ENCODE measurements around the gene PKD2. TPM values are rescaled to one million over a fixed set of nuclear protein-coding genes. Genes with fewer than 3 reads are reported as not detected.

Gene PKD2
- polyA plus RNA-seq, 1 donor from 2014 or later: 54.8 TPM

DNA sequence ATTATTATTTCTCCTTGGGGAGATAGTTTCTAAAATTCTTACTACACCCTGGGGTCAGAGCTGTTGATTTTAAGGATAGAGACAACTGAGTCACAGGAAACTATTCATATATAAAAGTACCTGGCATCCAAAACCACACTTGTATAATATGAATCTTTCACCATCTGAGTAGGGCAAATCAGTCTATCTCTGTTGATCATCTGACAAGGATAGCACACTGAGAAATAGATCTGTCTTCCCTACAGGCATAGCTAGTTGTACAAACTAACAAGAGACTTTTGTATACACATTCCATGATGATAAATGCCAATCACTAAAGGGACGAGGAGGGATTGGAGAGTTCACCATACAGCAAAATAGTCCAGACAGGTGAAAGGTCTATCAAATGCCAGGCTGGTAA, 30.0 kb downstream of the PKD2 start:
- no peak overlapping the region for H2AFZ ChIP-seq (ENCODE audit: low read depth, low read length)
- H3K36me3 ChIP-seq (ENCODE audit: insufficient read depth, low read length): peaks cover 18% of the 10 kb centered on the region
- H3K79me2 ChIP-seq (replicated peaks; ENCODE audit: insufficient read depth, low read length): no peaks in the 10 kb centered on the region
- no peaks in the 10 kb centered on the region for H3K9me2 ChIP-seq (ENCODE audit: insufficient read depth, low read length)
- H3K9ac ChIP-seq (ENCODE audit: low read length): no peak overlapping the region
- no peak overlapping the region for H3K4me2 ChIP-seq (ENCODE audit: low read length)
- no peaks in the 10 kb centered on the region for H3K9me3 ChIP-seq (ENCODE audit: low read length)
- TF ChIP-seq EP300 (conservative IDR thresholded peaks at IDR 0.05; ENCODE audit: poor library complexity, severe bottlenecking): no peak
- no peak for TF ChIP-seq MXI1 (conservative IDR thresholded peaks at IDR 0.05; ENCODE audit: poor library complexity, severe bottlenecking)
- H3F3A ChIP-seq (ENCODE audit: insufficient read depth, low read length, poor library complexity, severe bottlenecking): no peaks in the 10 kb centered on the region
- H3K27ac ChIP-seq (ENCODE audit: low read length): no peak overlapping the region
- no peak overlapping the region for H3K4me3 ChIP-seq (ENCODE audit: low read length)
- no peaks in the 10 kb centered on the region for H3K27me3 ChIP-seq (ENCODE audit: insufficient read depth, low read depth, low read length)
- H4K20me1 ChIP-seq (ENCODE audit: insufficient read depth): no peaks in the 10 kb centered on the region

DNA sequence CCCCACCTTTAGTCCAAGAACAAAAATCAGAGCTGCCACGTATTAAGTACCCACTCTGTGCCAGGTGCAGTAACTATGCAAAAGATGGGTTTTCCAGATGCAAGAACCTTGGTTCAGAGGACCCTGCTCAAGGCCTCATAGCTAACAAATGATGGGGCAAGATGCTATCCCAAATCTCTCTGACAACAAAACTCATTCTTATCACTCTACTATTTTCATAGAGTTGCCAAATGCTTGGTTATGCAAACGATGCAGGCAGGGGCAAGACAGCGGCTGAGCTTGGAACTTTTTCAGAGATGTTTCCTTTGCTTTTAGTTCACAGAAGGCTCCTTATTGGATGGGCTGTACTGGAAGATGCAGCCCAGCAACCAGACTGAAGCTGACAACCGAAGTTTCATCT, 30.5 kb downstream of the PKD2 start:
- Histone ChIP-seq H3K4me3 (ENCODE audit: low read length) (no peak overlapping the region), H2AFZ (ENCODE audit: low read depth, low read length) (no peak overlapping the region), H3K9ac (ENCODE audit: low read length) (no peak overlapping the region), H4K20me1 (ENCODE audit: insufficient read depth) (no peaks in the 10 kb centered on the region), H3K36me3 (ENCODE audit: insufficient read depth, low read length) (peaks cover 23% of the 10 kb centered on the region), H3K9me2 (ENCODE audit: insufficient read depth, low read length) (no peaks in the 10 kb centered on the region), H3K9me3 (ENCODE audit: low read length) (no peaks in the 10 kb centered on the region), H3K27me3 (ENCODE audit: insufficient read depth, low read depth, low read length) (no peaks in the 10 kb centered on the region), H3K79me2 (replicated peaks; ENCODE audit: insufficient read depth, low read length) (no peaks in the 10 kb centered on the region), H3K27ac (ENCODE audit: low read length) (no peak overlapping the region), H3F3A (ENCODE audit: insufficient read depth, low read length, poor library complexity, severe bottlenecking) (no peaks in the 10 kb centered on the region), H3K4me2 (ENCODE audit: low read length) (no peak overlapping the region)
- TF ChIP-seq RAD21 (conservative IDR thresholded peaks at IDR 0.05) (no peak), TAF1 (IDR thresholded peaks at IDR 0.05; ENCODE audit: low read depth) (no peak), SMC3 (conservative IDR thresholded peaks at IDR 0.05; ENCODE audit: poor library complexity) (no peak), EZH2 (IDR thresholded peaks at IDR 0.05; ENCODE audit: borderline replicate concordance, insufficient read depth, low read length, poor library complexity, severe bottlenecking) (no peak), EP300 (conservative IDR thresholded peaks at IDR 0.05; ENCODE audit: poor library complexity, severe bottlenecking) (no peak), POLR2AphosphoS5 (IDR thresholded peaks at IDR 0.05) (no peak), MXI1 (conservative IDR thresholded peaks at IDR 0.05; ENCODE audit: poor library complexity, severe bottlenecking) (no peak)
- TF ChIP-seq, protein P1, sequence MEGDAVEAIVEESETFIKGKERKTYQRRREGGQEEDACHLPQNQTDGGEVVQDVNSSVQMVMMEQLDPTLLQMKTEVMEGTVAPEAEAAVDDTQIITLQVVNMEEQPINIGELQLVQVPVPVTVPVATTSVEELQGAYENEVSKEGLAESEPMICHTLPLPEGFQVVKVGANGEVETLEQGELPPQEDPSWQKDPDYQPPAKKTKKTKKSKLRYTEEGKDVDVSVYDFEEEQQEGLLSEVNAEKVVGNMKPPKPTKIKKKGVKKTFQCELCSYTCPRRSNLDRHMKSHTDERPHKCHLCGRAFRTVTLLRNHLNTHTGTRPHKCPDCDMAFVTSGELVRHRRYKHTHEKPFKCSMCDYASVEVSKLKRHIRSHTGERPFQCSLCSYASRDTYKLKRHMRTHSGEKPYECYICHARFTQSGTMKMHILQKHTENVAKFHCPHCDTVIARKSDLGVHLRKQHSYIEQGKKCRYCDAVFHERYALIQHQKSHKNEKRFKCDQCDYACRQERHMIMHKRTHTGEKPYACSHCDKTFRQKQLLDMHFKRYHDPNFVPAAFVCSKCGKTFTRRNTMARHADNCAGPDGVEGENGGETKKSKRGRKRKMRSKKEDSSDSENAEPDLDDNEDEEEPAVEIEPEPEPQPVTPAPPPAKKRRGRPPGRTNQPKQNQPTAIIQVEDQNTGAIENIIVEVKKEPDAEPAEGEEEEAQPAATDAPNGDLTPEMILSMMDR (IDR thresholded peaks at IDR 0.05; ENCODE audit: poor library complexity, severe bottlenecking): no peak
- TF ChIP-seq, protein P2, sequence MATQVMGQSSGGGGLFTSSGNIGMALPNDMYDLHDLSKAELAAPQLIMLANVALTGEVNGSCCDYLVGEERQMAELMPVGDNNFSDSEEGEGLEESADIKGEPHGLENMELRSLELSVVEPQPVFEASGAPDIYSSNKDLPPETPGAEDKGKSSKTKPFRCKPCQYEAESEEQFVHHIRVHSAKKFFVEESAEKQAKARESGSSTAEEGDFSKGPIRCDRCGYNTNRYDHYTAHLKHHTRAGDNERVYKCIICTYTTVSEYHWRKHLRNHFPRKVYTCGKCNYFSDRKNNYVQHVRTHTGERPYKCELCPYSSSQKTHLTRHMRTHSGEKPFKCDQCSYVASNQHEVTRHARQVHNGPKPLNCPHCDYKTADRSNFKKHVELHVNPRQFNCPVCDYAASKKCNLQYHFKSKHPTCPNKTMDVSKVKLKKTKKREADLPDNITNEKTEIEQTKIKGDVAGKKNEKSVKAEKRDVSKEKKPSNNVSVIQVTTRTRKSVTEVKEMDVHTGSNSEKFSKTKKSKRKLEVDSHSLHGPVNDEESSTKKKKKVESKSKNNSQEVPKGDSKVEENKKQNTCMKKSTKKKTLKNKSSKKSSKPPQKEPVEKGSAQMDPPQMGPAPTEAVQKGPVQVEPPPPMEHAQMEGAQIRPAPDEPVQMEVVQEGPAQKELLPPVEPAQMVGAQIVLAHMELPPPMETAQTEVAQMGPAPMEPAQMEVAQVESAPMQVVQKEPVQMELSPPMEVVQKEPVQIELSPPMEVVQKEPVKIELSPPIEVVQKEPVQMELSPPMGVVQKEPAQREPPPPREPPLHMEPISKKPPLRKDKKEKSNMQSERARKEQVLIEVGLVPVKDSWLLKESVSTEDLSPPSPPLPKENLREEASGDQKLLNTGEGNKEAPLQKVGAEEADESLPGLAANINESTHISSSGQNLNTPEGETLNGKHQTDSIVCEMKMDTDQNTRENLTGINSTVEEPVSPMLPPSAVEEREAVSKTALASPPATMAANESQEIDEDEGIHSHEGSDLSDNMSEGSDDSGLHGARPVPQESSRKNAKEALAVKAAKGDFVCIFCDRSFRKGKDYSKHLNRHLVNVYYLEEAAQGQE (IDR thresholded peaks at IDR 0.05; ENCODE audit: borderline replicate concordance): no peak

DNA sequence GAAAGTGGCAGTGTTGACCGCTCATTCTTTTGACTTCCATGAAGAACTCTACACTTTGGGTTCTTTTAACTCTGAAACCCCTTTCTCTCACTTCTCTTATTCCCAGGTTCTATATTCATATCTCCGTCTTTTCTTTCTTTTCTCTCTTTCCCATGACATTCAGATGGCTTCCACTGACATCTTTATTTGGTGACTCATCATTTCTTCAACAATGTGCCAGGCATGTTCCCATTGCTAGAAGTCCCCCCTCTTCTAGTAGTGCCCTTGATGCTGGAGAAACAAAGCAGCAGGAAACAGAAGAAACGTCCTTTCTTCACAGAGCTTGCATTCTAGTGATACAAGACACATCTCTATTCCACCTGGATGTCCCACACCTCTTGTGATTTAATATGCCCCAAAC, 33.3 kb downstream of the PKD2 start:
- no peaks in the 10 kb centered on the region for H3F3A ChIP-seq (ENCODE audit: insufficient read depth, low read length, poor library complexity, severe bottlenecking)
- H2AFZ ChIP-seq (ENCODE audit: low read depth, low read length): no peak overlapping the region
- no peak overlapping the region for H3K27ac ChIP-seq (ENCODE audit: low read length)
- no peak overlapping the region for H3K4me3 ChIP-seq (ENCODE audit: low read length)
- no peaks in the 10 kb centered on the region for H3K79me2 ChIP-seq (replicated peaks; ENCODE audit: insufficient read depth, low read length)
- H3K9me2 ChIP-seq (ENCODE audit: insufficient read depth, low read length): no peaks in the 10 kb centered on the region
- no peak for TF ChIP-seq RAD21 (conservative IDR thresholded peaks at IDR 0.05)
- TF ChIP-seq EP300 (conservative IDR thresholded peaks at IDR 0.05; ENCODE audit: poor library complexity, severe bottlenecking): no peak
- no peak for TF ChIP-seq TAF1 (IDR thresholded peaks at IDR 0.05; ENCODE audit: low read depth)
- TF ChIP-seq SMC3 (conservative IDR thresholded peaks at IDR 0.05; ENCODE audit: poor library complexity): no peak
- TF ChIP-seq POLR2AphosphoS5 (IDR thresholded peaks at IDR 0.05): no peak
- TF ChIP-seq, protein P2 (IDR thresholded peaks at IDR 0.05; ENCODE audit: borderline replicate concordance): no peak
- TF ChIP-seq MXI1 (conservative IDR thresholded peaks at IDR 0.05; ENCODE audit: poor library complexity, severe bottlenecking): no peak
- no peak for TF ChIP-seq EZH2 (IDR thresholded peaks at IDR 0.05; ENCODE audit: borderline replicate concordance, insufficient read depth, low read length, poor library complexity, severe bottlenecking)
- TF ChIP-seq, protein P1 (IDR thresholded peaks at IDR 0.05; ENCODE audit: poor library complexity, severe bottlenecking): no peak
- H3K9me3 ChIP-seq (ENCODE audit: low read length): no peaks in the 10 kb centered on the region
- H3K27me3 ChIP-seq (ENCODE audit: insufficient read depth, low read depth, low read length): no peaks in the 10 kb centered on the region
- no peaks in the 10 kb centered on the region for H4K20me1 ChIP-seq (ENCODE audit: insufficient read depth)
- peaks cover 34% of the 10 kb centered on the region for H3K36me3 ChIP-seq (ENCODE audit: insufficient read depth, low read length)
- H3K9ac ChIP-seq (ENCODE audit: low read length): no peak overlapping the region
- H3K4me2 ChIP-seq (ENCODE audit: low read length): no peak overlapping the region

Measured in neural cell (in vitro differentiated cells).